CD14-positive monocyte (primary cell): ENCODE data around the gene EGLN3. TPM values are rescaled to one million over a fixed set of nuclear protein-coding genes. Genes with fewer than 3 reads are reported as not detected.

Source experiments
- DNase-seq, 3 donors: peaks; one replicate each; pipeline ENCODE4 v3.0.0-alpha.2; 2011 to 2022
- H2AFZ ChIP-seq: 2 replicates; pipeline ENCODE4 v1.6.0; 2012; ENCODE audit warnings: mild to moderate bottlenecking, low read depth, low read length, inconsistent platforms; ENCODE audit not compliant: insufficient read depth, poor library complexity, severe bottlenecking
- H3K27ac ChIP-seq, 2 donors: 1 replicate in 1 of 2; 2 replicates in 1 of 2; pipeline ENCODE4 v1.5.1; 2012 to 2013; ENCODE audit warnings: low read length in 2 of 2, control low read depth in 1 of 2, inconsistent platforms in 1 of 2, low read depth in 1 of 2, mild to moderate bottlenecking in 1 of 2
- H3K27me3 ChIP-seq, 2 donors: one replicate each; pipeline versions ENCODE4 v1.6.0 to v1.6.1; 2011 to 2013; ENCODE audit warnings: low read length in 2 of 2; ENCODE audit not compliant: control insufficient read depth in 2 of 2, insufficient read depth in 2 of 2
- H3K36me3 ChIP-seq, 2 donors: replicated peaks in 1 of 2; 1 replicate in 1 of 2; 2 replicates in 1 of 2; pipeline versions ENCODE4 v1.5.1 to v1.6.1; 2012 to 2013; ENCODE audit warnings: low read length in 2 of 2, control low read depth in 1 of 2, inconsistent platforms in 1 of 2, mild to moderate bottlenecking in 1 of 2; ENCODE audit not compliant: insufficient read depth in 2 of 2, control insufficient read depth in 1 of 2
- H3K4me1 ChIP-seq, 2 donors: 1 replicate in 1 of 2; 2 replicates in 1 of 2; pipeline versions ENCODE4 v1.5.1 to v1.6.1; 2012 to 2013; ENCODE audit warnings: low read length in 2 of 2, control low read depth in 1 of 2, inconsistent platforms in 1 of 2, mild to moderate bottlenecking in 1 of 2, moderate library complexity in 1 of 2; ENCODE audit not compliant: insufficient read depth in 2 of 2, control insufficient read depth in 1 of 2
- H3K4me2 ChIP-seq: replicated peaks from 2 replicates; pipeline ENCODE3; 2012; ENCODE audit warnings: low read length, moderate library complexity, mild to moderate bottlenecking; ENCODE audit not compliant: poor library complexity, severe bottlenecking; ENCODE audit errors: extremely low read depth
- H3K4me3 ChIP-seq, 3 experiments: fragments of 200-600 bp in 1 of 3; sonication (generic) in 1 of 3; replicated peaks in 1 of 3; 1 replicate in 2 of 3; 2 replicates in 1 of 3; pipeline ENCODE4 v1.5.1; 2011 to 2013; ENCODE audit warnings: low read length in 3 of 3, mild to moderate bottlenecking in 3 of 3, control low read depth in 2 of 3, low read depth in 2 of 3, inconsistent platforms in 1 of 3, moderate library complexity in 1 of 3
- H3K79me2 ChIP-seq: 2 replicates; pipeline ENCODE4 v1.6.0; 2012; ENCODE audit warnings: mild to moderate bottlenecking, control low read depth, inconsistent platforms, low read length, moderate library complexity; ENCODE audit not compliant: insufficient read depth
- H3K9ac ChIP-seq: 2 replicates; pipeline ENCODE4 v1.6.0; 2017; ENCODE audit warnings: low read length, mild to moderate bottlenecking; ENCODE audit not compliant: insufficient read depth, poor library complexity, severe bottlenecking
- H3K9me3 ChIP-seq, 2 donors: replicated peaks in 1 of 2; 1 replicate in 1 of 2; 2 replicates in 1 of 2; pipeline versions ENCODE4 v1.5.1 to v1.6.1; 2012 to 2013; ENCODE audit warnings: low read length in 2 of 2, control low read depth in 1 of 2; ENCODE audit not compliant: control insufficient read depth in 1 of 2, insufficient read depth in 1 of 2
- H4K20me1 ChIP-seq: 2 replicates; pipeline ENCODE4 v1.6.0; 2012; ENCODE audit warnings: mild to moderate bottlenecking, low read length, control low read depth, moderate library complexity; ENCODE audit not compliant: insufficient read depth
- H3K27ac Mint-ChIP-seq, 7 donors: one replicate each; pipeline ENCODE4 v1.8.0; 2020; ENCODE audit warnings: mild to moderate bottlenecking in 7 of 7, mixed read lengths in 7 of 7, moderate library complexity in 6 of 7, inconsistent platforms in 2 of 7
- H3K27me3 Mint-ChIP-seq, 3 donors: one replicate each; pipeline ENCODE4 v1.8.0; 2021 to 2022; ENCODE audit warnings: low read depth in 3 of 3, mild to moderate bottlenecking in 3 of 3, mixed read lengths in 3 of 3, moderate library complexity in 3 of 3, inconsistent platforms in 1 of 3
- H3K36me3 Mint-ChIP-seq, 2 donors: one replicate each; pipeline ENCODE4 v1.8.0; 2020; ENCODE audit warnings: mixed read lengths in 2 of 2, inconsistent platforms in 1 of 2, mild to moderate bottlenecking in 1 of 2
- H3K4me1 Mint-ChIP-seq: one replicate; pipeline ENCODE4 v1.8.0; 2020; ENCODE audit warnings: mild to moderate bottlenecking, mixed read lengths
- H3K4me3 Mint-ChIP-seq, 2 donors: one replicate each; pipeline ENCODE4 v1.8.0; 2020; ENCODE audit warnings: mild to moderate bottlenecking in 2 of 2, mixed read lengths in 2 of 2, moderate library complexity in 1 of 2
- H3K9me3 Mint-ChIP-seq, 7 donors: one replicate each; pipeline ENCODE4 v1.8.0; 2020 to 2022; ENCODE audit warnings: mixed read lengths in 7 of 7, mild to moderate bottlenecking in 6 of 7, moderate library complexity in 6 of 7, inconsistent platforms in 2 of 7
- WGBS: methylation state at CpG from one replicate; pipeline ENCODE4 v1.1.5; 2013; ENCODE audit warnings: missing lambda C conversion rate; ENCODE audit not compliant: insufficient coverage; 5-methylcytosine and 5-hydroxymethylcytosine counted together
- intact Hi-C, 2 donors: fragments of 100-400 bp; cut with micrococcal nuclease; formaldehyde crosslinking; loops; one replicate each; pipeline versions ENCODE4 v1.15.0 to v1.15.1; 2023
- polyA plus RNA-seq, 3 donors: library from polyadenylated mRNA; depleted of rRNA in 1 of 3; unstranded in 2 of 3; stranded (reverse) in 1 of 3; fragments of 300-500 nt in 2 of 3; fragments of >200 nt in 1 of 3; fragmentation: Illumina TruSeq in 2 of 3; gene quantifications; 1 replicate in 2 of 3; 2 replicates in 1 of 3; pipeline ENCODE4 v1.2.3, GENCODE V29; 2012 to 2021
- TF ChIP-seq, protein P1 (sequence below): fragments of 200-600 bp; IDR thresholded peaks from one replicate; pipeline ENCODE4 v1.8.0; 2022; ENCODE audit warnings: antibody characterized with exemption, mild to moderate bottlenecking

EGLN3 gene
- polyA plus RNA-seq, 3 donors: 0.03 to 0.06 TPM; not detected in 1

- no CpG with 5 or more reads among the region's 2 CpGs for WGBS
- H3K4me3 Mint-ChIP-seq: no peak overlapping the region
- H3K9me3 ChIP-seq: peaks cover 0 to 8% of the 10 kb centered on the region in 2 donors
Observed at GRCh38 chr14:33884916-33885315, 66.0 kb downstream of the EGLN3 start.

DNA sequence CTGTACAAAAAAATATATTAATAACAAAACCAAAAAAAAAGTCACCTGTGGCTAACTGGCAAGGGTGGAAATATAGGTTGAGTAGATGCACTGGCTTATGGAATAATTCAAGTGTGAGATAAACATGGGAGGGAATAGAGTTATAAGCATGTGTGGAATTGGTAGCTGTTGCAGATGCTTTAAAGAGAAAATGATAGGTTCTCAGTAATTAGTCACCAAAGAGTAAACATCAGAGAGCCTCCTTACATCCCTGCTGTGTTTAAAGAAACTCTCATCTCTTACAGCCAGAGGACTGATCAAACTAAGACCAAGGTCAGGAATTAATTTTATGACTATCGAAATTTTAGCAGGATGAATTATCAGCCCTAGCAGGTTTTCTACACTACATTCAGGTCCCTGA is 70.5 kb downstream of the EGLN3 start:
- DNase-seq: no peak
- Histone ChIP-seq H3K9ac (no peak overlapping the region), H3K4me2 (no peak overlapping the region), H3K27me3 (no peaks in the 10 kb centered on the region), H3K4me3 (no peak overlapping the region), H3K27ac (no peak overlapping the region), H4K20me1 (no peaks in the 10 kb centered on the region), H3K36me3 (no peaks in the 10 kb centered on the region), H3K9me3 (peaks cover 3 to 19% of the 10 kb centered on the region in 2 donors), H2AFZ (no peak overlapping the region), H3K4me1 (no peaks in the 10 kb centered on the region), H3K79me2 (no peaks in the 10 kb centered on the region)
- no peak overlapping the region for H3K27ac Mint-ChIP-seq
- peaks cover 12 to 30% (median 24%) of the 10 kb centered on the region in 7 donors for H3K9me3 Mint-ChIP-seq
- intact Hi-C loops: no loop called here
- no peaks in the 10 kb centered on the region for H3K4me1 Mint-ChIP-seq
- TF ChIP-seq, protein P1, sequence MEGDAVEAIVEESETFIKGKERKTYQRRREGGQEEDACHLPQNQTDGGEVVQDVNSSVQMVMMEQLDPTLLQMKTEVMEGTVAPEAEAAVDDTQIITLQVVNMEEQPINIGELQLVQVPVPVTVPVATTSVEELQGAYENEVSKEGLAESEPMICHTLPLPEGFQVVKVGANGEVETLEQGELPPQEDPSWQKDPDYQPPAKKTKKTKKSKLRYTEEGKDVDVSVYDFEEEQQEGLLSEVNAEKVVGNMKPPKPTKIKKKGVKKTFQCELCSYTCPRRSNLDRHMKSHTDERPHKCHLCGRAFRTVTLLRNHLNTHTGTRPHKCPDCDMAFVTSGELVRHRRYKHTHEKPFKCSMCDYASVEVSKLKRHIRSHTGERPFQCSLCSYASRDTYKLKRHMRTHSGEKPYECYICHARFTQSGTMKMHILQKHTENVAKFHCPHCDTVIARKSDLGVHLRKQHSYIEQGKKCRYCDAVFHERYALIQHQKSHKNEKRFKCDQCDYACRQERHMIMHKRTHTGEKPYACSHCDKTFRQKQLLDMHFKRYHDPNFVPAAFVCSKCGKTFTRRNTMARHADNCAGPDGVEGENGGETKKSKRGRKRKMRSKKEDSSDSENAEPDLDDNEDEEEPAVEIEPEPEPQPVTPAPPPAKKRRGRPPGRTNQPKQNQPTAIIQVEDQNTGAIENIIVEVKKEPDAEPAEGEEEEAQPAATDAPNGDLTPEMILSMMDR: no peak
- no peak overlapping the region for H3K4me3 Mint-ChIP-seq
- peaks cover 0 to 2% (median 0%) of the 10 kb centered on the region in 3 donors for H3K27me3 Mint-ChIP-seq
- WGBS: 100% methylated on average over 1 of the region's 1 CpG
- no peaks in the 10 kb centered on the region for H3K36me3 Mint-ChIP-seq

More at GRCh38 chr14:33884916-33885315, 66.0 kb downstream of the EGLN3 start:
- DNase-seq: no peak
- H3K27me3 ChIP-seq: no peaks in the 10 kb centered on the region
- no peaks in the 10 kb centered on the region for H3K4me1 ChIP-seq
- H3K79me2 ChIP-seq: no peaks in the 10 kb centered on the region
- H3K36me3 ChIP-seq: no peaks in the 10 kb centered on the region
- H4K20me1 ChIP-seq: no peaks in the 10 kb centered on the region
- Mint-ChIP-seq H3K27ac (no peak overlapping the region), H3K4me1 (no peaks in the 10 kb centered on the region), H3K36me3 (no peaks in the 10 kb centered on the region), H3K9me3 (peaks cover 7 to 19% (median 11%) of the 10 kb centered on the region in 7 donors), H3K27me3 (peaks cover 0 to 3% (median 0%) of the 10 kb centered on the region in 3 donors)
- intact Hi-C loops: no loop called here
- TF ChIP-seq, protein P1: no peak
- no peak overlapping the region for H3K27ac ChIP-seq
- H3K4me3 ChIP-seq: no peak overlapping the region
- H3K9ac ChIP-seq: no peak overlapping the region
- H3K4me2 ChIP-seq: no peak overlapping the region
- no peak overlapping the region for H2AFZ ChIP-seq
